Astrocyte (in vitro differentiated cells and primary cell): ENCODE measurements around the gene COG5.
"Not testable (repeated sequence)": the region's sequence is repeated elsewhere in the genome, so short reads cannot be mapped to it uniquely, and the experiment has no call there.

ENCODE experiments used
- CTCF ChIP-seq: IDR thresholded peaks from 2 replicates; pipeline ENCODE4 v1.5.1; 2011; ENCODE audit warnings: low read depth, mild to moderate bottlenecking, inconsistent platforms, low read length, moderate library complexity; ENCODE audit not compliant: insufficient read depth
- EZH2 ChIP-seq: IDR thresholded peaks from 2 replicates; pipeline ENCODE4 v1.6.1; 2012; ENCODE audit warnings: mild to moderate bottlenecking, low read length, inconsistent platforms; ENCODE audit not compliant: insufficient read depth

- TF ChIP-seq CTCF, EZH2: not testable (repeated sequence)
These were observed 408.0 kb downstream of the COG5 start for GRCh38 chr7:107155726-107156125.
